ENCODE measurements around the gene ZCCHC2.

Gene ZCCHC2

DNA sequence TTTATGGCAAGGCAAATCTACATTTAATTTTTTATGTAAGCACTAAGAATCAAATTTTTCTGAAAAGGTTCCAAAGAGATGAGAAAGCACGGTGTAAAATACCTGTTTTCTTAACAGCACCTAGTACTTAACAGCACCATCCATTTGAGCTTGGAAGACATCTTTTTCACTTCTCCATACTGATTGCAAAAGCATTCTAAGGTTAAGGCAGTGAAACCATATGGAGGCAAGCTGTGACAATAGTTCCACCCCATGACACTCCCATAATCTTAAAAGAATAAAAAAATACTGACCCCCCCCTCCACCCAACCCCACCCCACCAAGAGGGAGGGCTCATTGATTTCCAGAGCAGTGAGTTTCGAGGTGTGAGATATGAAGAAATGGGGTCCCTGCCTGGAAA, 60.6 kb downstream of the ZCCHC2 start:
- no peak for FAIRE-seq

- peak; percentile 90 for FAIRE-seq
Measured at GRCh38 chr18:62584241-62585120, 61.7 kb downstream of the ZCCHC2 start.

- no peak for FAIRE-seq
Measured at GRCh38 chr18:62585274-62586150, 62.7 kb downstream of the ZCCHC2 start.

GRCh38 chr18:62586151-62586774, 63.4 kb downstream of the ZCCHC2 start:
- FAIRE-seq = no peak

GRCh38 chr18:62586781-62587487, 64.1 kb downstream of the ZCCHC2 start:
- no peak for FAIRE-seq

DNA sequence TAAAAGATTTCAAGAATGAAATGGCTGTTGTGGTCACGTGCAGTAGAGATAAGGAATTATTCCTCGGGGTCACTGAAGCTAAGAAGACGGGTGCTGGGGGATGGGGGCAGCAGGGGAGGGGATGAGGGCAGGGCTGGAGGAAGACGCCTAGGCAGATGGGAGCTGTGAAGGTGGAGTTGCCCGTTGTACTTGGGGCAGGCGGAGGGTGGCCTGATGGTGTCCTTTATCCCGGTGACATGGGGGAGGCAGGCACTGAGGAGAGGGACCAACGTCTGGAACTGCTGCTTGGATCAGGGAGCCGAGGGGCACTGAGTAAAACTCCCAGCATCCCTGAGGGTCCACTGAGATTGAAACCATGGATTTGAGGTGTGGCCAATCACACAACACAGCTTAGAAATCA, 64.9 kb downstream of the ZCCHC2 start:
- no peak for FAIRE-seq

- no peak for FAIRE-seq
Measured at GRCh38 chr18:62588217-62588616, 65.4 kb downstream of the ZCCHC2 start.

GRCh38 chr18:62590799-62591590, 68.2 kb downstream of the ZCCHC2 start:
- FAIRE-seq = no peak

DNA sequence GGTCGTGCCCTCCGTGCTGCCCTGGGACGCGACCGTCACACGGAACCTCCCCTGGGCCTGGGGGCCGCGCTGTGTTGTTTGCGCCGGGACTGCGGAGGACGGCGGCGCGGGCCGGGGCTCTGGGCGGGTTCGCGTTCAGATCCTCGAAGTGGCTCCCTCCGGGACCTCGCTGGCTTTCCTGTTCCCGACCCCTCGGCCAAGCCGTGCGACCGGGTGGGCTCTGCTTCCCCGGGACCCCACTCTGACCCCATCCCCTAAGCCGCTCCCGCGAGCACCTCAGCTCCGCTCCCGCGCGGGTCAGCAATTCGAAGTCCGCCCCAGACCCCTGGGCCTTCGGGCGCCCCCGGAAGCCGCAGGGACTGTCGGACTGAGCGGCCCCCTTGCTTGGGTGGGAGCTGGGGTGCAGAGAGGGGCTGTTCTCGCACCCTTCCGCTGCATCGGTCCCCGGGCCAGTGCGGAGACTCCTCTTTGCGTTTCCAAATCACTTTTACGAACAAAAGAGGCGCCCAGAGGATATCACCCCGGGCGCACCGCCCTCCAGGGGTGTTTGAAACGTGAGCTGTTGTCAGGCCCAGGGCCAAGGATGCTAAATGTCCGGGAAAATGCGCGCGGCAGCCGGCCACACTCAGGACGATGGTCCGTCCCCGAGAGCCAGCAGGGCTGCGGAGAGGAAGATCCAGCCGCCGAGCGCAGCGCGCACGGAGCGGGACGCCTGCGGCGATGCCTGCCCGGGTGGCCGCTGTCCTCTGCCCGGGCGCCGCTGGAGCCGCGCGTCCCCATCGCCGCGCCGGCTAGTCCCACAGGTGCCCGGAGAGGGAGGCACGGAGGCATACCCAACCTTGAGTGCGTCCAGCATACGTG, 73.5 kb downstream of the ZCCHC2 start:
- FAIRE-seq = no peak

DNA sequence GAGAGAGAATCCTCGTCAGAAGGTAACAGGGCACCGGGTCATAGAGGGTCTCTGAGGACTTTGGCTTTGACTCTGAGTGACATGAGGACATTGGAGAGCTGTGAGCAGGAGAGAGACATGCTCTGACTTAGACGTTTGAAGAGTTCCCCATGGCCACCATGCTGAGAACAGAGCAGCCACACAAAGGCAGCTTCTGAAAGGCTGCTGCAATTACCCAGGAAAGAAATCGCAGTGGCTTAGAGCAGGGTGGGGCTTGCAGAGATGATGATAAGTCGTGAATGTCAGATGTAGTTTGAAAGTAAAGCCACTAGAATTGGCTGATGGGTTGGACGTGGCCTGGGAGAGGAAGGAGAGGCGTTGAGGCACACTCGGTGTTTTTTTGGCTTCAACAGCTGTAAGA, 79.0 kb downstream of the ZCCHC2 start:
- FAIRE-seq = no peak

- no peak for FAIRE-seq
Measured at GRCh38 chr18:62602706-62603105, 79.9 kb downstream of the ZCCHC2 start.

- FAIRE-seq = no peak
Measured at GRCh38 chr18:62603211-62603610, 80.4 kb downstream of the ZCCHC2 start.

GRCh38 chr18:62603979-62604378, 81.2 kb downstream of the ZCCHC2 start:
- no peak for FAIRE-seq

DNA sequence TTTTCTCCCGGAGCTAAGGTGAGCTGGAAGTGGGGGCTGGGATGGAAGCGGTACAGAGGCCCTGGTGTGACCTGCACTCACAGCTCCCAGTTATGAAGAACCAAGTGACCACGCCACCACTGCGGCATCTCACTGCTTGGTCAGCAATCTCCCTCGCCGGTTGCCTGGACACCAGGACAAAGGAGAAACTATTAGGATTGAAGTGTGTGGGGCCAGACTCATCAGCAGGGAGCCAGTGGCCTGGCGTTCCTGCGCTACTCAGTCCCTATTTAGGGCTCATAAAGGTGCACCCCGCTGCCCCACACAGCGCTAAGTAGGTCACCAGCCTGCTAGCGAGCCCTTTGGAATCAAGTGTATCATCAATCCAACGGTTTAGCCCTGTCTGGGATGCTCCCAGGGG, 82.9 kb downstream of the ZCCHC2 start:
- FAIRE-seq = no peak

DNA sequence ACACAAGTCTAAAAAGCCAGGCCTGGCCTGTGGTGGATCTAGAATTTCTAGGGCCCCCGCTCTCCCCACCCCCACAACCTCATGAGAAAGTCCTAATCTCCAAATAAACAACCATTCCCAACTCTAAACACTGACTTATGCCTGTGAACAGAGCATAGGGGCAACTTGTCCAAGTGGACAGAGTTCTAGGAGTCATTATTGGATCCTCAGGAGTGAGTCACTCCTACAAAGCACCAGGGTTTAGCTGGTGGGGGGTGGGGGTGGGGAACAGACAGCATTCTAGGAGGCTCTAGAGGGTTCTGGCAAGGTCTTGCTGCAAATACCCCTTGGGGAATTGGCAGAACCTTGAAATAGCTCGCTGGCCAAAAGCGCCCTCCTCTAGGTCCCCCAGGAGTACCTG, 83.3 kb downstream of the ZCCHC2 start:
- FAIRE-seq = no peak

DNA sequence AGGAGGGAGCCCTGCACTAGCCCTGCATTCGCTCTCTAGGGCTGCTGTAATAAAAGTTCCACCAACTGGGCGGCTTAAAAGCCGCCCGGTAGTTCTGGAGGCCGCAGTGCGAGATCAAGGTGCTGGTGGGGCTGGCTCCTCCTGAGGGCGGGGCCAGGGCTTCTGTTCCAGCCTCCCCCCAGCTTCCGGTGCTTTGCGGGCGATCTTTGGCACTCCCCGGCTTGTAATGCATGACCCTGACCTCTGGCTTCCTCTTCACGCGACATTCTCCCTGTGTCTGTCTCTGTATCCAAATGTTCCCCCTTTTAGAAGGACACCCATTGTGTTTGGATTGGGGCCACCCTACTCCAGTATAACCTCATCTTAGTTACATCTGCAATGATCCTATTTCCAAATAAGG, 84.5 kb downstream of the ZCCHC2 start:
- no peak for FAIRE-seq

DNA sequence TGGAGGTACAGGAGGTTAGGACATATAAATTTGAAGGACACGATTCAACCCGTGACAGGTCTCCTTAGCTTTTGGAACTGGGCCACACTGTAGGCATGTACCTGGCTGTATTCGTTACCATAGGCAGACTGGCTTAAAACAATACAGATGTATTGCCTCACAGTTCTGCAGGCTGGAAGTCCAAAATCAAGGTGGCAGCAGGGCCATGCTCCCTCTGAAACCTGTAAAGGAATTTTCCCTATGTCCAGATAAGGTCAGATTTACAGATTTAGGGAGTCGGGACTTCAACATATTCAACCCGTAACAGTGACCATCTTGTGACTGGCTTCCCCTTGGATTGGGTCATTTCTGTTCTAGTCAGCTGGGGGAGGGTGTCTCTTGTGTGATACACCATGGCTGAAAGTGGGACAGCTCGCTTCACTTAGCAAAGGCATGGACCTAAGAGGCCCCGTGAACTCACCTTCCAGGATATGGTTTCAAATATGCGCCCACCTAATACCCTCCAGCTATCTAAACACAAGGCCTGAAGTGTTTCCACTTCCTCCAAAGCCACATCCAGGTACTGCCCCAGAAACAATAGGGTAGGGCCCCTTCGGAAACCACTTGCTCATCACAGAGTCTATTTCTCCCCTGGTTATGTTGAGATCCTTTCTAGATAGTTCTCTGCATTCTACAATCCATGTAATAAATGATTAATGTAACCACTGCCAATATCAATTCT, 85.0 kb downstream of the ZCCHC2 start:
- no peak for FAIRE-seq

- FAIRE-seq = no peak
Measured at GRCh38 chr18:62609764-62610163, 86.9 kb downstream of the ZCCHC2 start.

DNA sequence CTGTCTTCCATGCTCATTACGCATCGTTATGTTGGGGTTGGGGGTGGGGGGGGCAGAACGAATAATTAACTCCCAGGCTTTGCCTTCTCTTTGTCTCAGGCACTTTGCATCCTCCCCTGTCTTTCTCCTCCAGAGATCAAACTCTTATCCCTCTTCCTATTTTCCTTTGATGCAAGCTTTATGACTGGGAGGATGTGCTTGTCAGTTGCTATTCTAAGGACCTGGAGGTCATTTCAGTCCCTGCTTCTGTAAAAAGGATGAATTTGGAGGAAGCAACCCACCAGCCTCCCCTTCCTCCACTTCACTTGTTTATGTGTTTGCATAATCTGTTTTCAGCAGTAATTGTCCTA, 87.5 kb downstream of the ZCCHC2 start:
- no peak for FAIRE-seq

- FAIRE-seq = no peak
Measured at GRCh38 chr18:62610701-62611411, 88.0 kb downstream of the ZCCHC2 start.

Data from endometrium (tissue), 2 donors.